ENCODE measurements around the gene EPS15.

- TF ChIP-seq CTCF (optimal IDR thresholded peaks at IDR 0.05 in 1 of 3, IDR thresholded peaks at IDR 0.05 in 1 of 3, conservative IDR thresholded peaks at IDR 0.05 in 1 of 3; ENCODE audit: extremely low read depth in 1 of 3, insufficient read depth in 2 of 3, low read length in 3 of 3) (no peak), EZH2 (IDR thresholded peaks at IDR 0.05; ENCODE audit: low read length) (no peak)
These were observed 195.3 kb downstream of the EPS15 start for GRCh38 chr1:51323778-51324177.

All from keratinocyte (primary cell).